ENCODE results near the gene SLC9A9. TPM values are rescaled to one million over a fixed set of nuclear protein-coding genes. Genes with fewer than 3 reads are reported as not detected.

Gene SLC9A9
- total RNA-seq, 4 donors from 2014 or later: 13.4 to 15.0 (median 14.4) TPM

- Histone ChIP-seq H3K27me3 (no peaks in the 10 kb centered on the region), H3K27ac (replicated peaks in 1 of 4) (no peak overlapping the region), H3K36me3 (no peaks in the 10 kb centered on the region), H3K9me3 (no peaks in the 10 kb centered on the region), H3K4me3 (no peak overlapping the region), H3K4me1 (no peaks in the 10 kb centered on the region)
- WGBS: 65% methylated on average over 5 of the region's 5 CpGs
- intact Hi-C loops (cut with DNase I): no loop called here
- TF ChIP-seq POLR2A (IDR thresholded peaks at IDR 0.05; ENCODE audit: low read depth) (no peak), POLR2AphosphoS5 (IDR thresholded peaks at IDR 0.05) (no peak), EP300 (IDR thresholded peaks at IDR 0.05) (no peak), CTCF (IDR thresholded peaks at IDR 0.05) (no peak)
- no peak for DNase-seq (ENCODE audit: extremely low spot score)
These were observed 161.6 kb downstream of the SLC9A9 start for GRCh38 chr3:143686638-143687197.

DNA sequence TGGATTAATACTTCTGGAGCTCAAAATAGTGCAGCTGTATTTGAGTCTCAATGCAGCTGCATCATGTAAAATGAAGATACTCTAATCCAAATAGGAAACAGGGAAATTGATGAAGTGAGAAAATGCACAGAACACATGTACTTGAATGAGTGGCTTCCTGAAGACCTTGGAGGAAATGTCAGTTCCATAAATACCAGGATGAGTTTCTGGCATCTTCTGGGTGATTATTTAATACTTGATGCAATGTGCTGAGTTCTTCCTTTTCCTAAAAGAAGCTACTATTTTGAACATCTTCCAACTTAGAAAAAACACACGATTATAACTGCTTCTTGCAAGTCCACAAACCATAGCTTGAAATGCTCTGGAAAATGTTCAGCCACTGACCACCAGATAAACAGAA lies 162.8 kb downstream of the SLC9A9 start:
- DNase-seq (ENCODE audit: extremely low spot score): no peak
- intact Hi-C loops (cut with DNase I): no loop called here
- no peak for TF ChIP-seq POLR2AphosphoS5 (IDR thresholded peaks at IDR 0.05)
- no peak for TF ChIP-seq EP300 (IDR thresholded peaks at IDR 0.05)
- TF ChIP-seq CTCF (IDR thresholded peaks at IDR 0.05): no peak
- no peak for TF ChIP-seq POLR2A (IDR thresholded peaks at IDR 0.05; ENCODE audit: low read depth)
- Histone ChIP-seq H3K4me3 (no peak overlapping the region), H3K27me3 (no peaks in the 10 kb centered on the region), H3K9me3 (no peaks in the 10 kb centered on the region), H3K27ac (replicated peaks in 1 of 4) (no peak overlapping the region), H3K36me3 (no peaks in the 10 kb centered on the region), H3K4me1 (no peaks in the 10 kb centered on the region)
- WGBS: 28% methylated on average over 1 of the region's 1 CpG

- Histone ChIP-seq H3K27me3 (no peaks in the 10 kb centered on the region), H3K4me3 (no peak overlapping the region), H3K27ac (replicated peaks in 1 of 4) (no peak overlapping the region), H3K4me1 (peaks cover 0 to 6% (median 2%) of the 10 kb centered on the region in 4 donors), H3K36me3 (no peaks in the 10 kb centered on the region), H3K9me3 (no peaks in the 10 kb centered on the region)
- DNase-seq (ENCODE audit: extremely low spot score): no peak
- TF ChIP-seq EP300 (IDR thresholded peaks at IDR 0.05) (no peak), CTCF (IDR thresholded peaks at IDR 0.05) (no peak), POLR2AphosphoS5 (IDR thresholded peaks at IDR 0.05) (no peak), POLR2A (IDR thresholded peaks at IDR 0.05; ENCODE audit: low read depth) (no peak)
- intact Hi-C loops (cut with DNase I): loop anchor here (10.0 kb wide), 1 partner anchor 553 kb away; no protein-coding TSS in a partner anchor
These were observed 170.8 kb downstream of the SLC9A9 start for GRCh38 chr3:143677430-143677829.

DNA sequence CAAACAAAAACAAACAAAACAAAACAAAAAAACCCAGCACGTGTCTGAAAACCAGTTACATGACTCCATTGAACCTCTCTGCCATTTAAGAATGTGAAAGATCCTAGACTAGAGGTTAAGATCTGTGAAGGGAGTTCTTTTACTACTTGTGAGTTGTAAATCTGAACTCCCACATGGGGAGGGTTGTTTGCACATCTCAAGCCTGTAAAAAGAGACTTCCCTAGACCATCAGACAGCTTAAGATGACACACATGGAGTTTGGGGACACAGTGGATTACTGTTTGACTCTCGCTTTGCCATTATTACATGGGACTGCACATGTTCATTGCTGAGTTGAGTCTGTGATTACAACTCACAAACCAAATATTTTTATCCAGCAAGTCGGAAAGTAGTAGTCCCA lies 171.5 kb downstream of the SLC9A9 start:
- intact Hi-C loops (cut with DNase I): loop anchor here (10.0 kb wide), 1 partner anchor 552 kb away; no protein-coding TSS in a partner anchor
- no peaks in the 10 kb centered on the region for H3K27me3 ChIP-seq
- no peak for TF ChIP-seq POLR2AphosphoS5 (IDR thresholded peaks at IDR 0.05)
- no peak for TF ChIP-seq POLR2A (IDR thresholded peaks at IDR 0.05; ENCODE audit: low read depth)
- TF ChIP-seq EP300 (IDR thresholded peaks at IDR 0.05): no peak
- no peak for TF ChIP-seq CTCF (IDR thresholded peaks at IDR 0.05)
- no peaks in the 10 kb centered on the region for H3K36me3 ChIP-seq
- H3K9me3 ChIP-seq: no peaks in the 10 kb centered on the region
- WGBS: 76% methylated on average over 3 of the region's 3 CpGs
- no peak overlapping the region for H3K27ac ChIP-seq (replicated peaks in 1 of 4)
- no peak for DNase-seq (ENCODE audit: extremely low spot score)
- no peak overlapping the region for H3K4me3 ChIP-seq
- peaks cover 0 to 6% (median 2%) of the 10 kb centered on the region in 4 donors for H3K4me1 ChIP-seq

DNA sequence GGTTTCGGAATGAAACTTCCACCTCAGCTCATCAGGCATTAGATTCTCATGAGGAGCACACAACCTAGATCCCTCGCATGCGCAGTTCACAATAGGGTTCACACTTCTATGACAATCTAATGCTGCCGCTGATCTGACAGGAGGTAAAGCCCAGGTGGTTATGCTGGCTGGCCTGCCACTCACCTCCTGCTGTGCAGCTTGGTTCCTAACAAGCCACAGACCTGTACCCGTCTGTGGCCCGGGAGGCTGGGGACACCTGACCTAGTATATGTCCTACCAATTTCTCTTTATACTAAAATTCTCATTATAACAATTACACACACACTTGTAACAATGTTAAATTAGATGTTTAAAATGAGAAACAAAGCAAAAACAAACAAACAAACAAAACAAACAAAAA lies 172.2 kb downstream of the SLC9A9 start:
- TF ChIP-seq EP300 (IDR thresholded peaks at IDR 0.05) (no peak), CTCF (IDR thresholded peaks at IDR 0.05) (no peak), POLR2A (IDR thresholded peaks at IDR 0.05; ENCODE audit: low read depth) (no peak), POLR2AphosphoS5 (IDR thresholded peaks at IDR 0.05) (no peak)
- intact Hi-C loops (cut with DNase I): loop anchor here (10.0 kb wide), 1 partner anchor 551 kb away; no protein-coding TSS in a partner anchor
- Histone ChIP-seq H3K4me3 (no peak overlapping the region), H3K27me3 (no peaks in the 10 kb centered on the region), H3K4me1 (peaks cover 0 to 6% (median 2%) of the 10 kb centered on the region in 4 donors), H3K9me3 (no peaks in the 10 kb centered on the region), H3K27ac (replicated peaks in 1 of 4) (no peak overlapping the region), H3K36me3 (no peaks in the 10 kb centered on the region)
- WGBS: 93% methylated on average over 6 of the region's 6 CpGs
- no peak for DNase-seq (ENCODE audit: extremely low spot score)

All from esophagus muscularis mucosa (tissue), 4 donors.